Measurements from ENCODE around the gene DDX54.

DDX54 gene

DNA sequence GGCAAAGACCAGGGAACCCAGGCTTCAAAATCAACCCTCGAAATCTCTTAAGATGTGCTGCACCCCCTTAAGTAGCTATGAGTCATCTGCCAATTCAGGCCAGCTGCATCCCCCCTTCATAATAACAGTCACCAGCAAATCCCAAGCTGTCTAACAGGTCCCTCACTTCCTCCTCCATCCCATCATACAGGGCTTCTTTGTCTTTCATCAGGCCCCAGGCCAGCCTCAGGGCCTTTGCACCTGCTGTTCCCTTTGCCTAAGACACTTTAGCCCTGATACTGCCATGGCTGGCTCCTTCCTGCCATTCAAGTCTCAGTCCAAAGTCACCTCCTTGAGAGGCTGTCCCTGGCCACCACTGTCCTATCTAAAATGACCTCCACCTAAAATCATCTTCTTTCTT is 53.7 kb downstream of the DDX54 start:
- H3K27ac ChIP-seq = no peak overlapping the region
- no peak for DNase-seq
- TF ChIP-seq CTCF (IDR thresholded peaks at IDR 0.05) = no peak

GRCh38 chr12:113130457-113131135 is 54.7 kb downstream of the DDX54 start:
- Histone ChIP-seq H3K27me3 (peaks cover 0 to 59% of the 10 kb centered on the region in 2 donors), H3K4me3 (no peak overlapping the region), H3K36me3 (no peaks in the 10 kb centered on the region), H3K27ac (no peak overlapping the region), H3K9me3 (no peaks in the 10 kb centered on the region), H3K4me1 (peaks cover 0 to 4% (median 0%) of the 10 kb centered on the region in 4 donors)
- intact Hi-C loops (cut with DNase I; ENCODE audit: low total_unique reads) = no loop called here
- no peak for DNase-seq
- no peak for TF ChIP-seq CTCF (IDR thresholded peaks at IDR 0.05)

More for the DNA sequence above, 53.7 kb downstream of the DDX54 start:
- peaks cover 0 to 12% (median 0%) of the 10 kb centered on the region in 4 donors for H3K4me1 ChIP-seq
- H3K27me3 ChIP-seq = peaks cover 0 to 69% of the 10 kb centered on the region in 2 donors
- no peak overlapping the region for H3K4me3 ChIP-seq
- H3K9me3 ChIP-seq = no peaks in the 10 kb centered on the region
- intact Hi-C loops (cut with DNase I; ENCODE audit: low total_unique reads) = no loop called here
- no peaks in the 10 kb centered on the region for H3K36me3 ChIP-seq

GRCh38 chr12:113129664-113130456 is 55.4 kb downstream of the DDX54 start:
- Histone ChIP-seq H3K4me1 (no peaks in the 10 kb centered on the region), H3K9me3 (no peaks in the 10 kb centered on the region), H3K36me3 (no peaks in the 10 kb centered on the region), H3K27me3 (peaks cover 0 to 52% of the 10 kb centered on the region in 2 donors), H3K27ac (no peak overlapping the region), H3K4me3 (no peak overlapping the region)
- no peak for TF ChIP-seq CTCF (IDR thresholded peaks at IDR 0.05)
- intact Hi-C loops (cut with DNase I; ENCODE audit: low total_unique reads) = no loop called here
- DNase-seq = no peak

- Histone ChIP-seq H3K4me1 (no peaks in the 10 kb centered on the region), H3K4me3 (no peak overlapping the region), H3K36me3 (no peaks in the 10 kb centered on the region), H3K9me3 (no peaks in the 10 kb centered on the region), H3K27me3 (peaks cover 0 to 44% of the 10 kb centered on the region in 2 donors), H3K27ac (no peak overlapping the region)
- no peak for DNase-seq
- TF ChIP-seq CTCF (IDR thresholded peaks at IDR 0.05) = no peak
- intact Hi-C loops (cut with DNase I; ENCODE audit: low total_unique reads) = no loop called here
Observed at GRCh38 chr12:113128802-113129663, 56.2 kb downstream of the DDX54 start.

DNA sequence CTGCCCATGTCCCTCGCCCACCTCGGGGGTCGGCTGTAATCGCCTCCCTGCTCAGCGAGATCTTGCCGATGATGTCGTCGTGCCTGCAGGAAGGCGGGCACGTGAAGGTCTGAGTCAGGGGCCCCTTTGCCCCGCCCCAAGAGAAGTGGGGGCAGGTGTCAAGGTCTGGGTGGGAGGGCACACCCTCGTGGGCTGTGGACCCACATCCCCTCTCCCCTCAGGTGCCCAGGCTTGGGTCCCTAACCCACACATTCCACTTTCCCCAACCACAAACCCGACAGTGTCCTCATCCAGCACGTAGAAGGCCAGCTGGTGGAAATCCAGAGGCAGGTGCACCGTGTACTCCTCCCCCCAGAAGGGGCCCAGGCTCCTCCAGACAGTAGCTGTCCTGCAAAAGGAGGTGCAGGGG is 57.5 kb downstream of the DDX54 start:
- intact Hi-C loops (cut with DNase I; ENCODE audit: low total_unique reads) = no loop called here

More for the DNA sequence above, 57.5 kb downstream of the DDX54 start:
- no peaks in the 10 kb centered on the region for H3K36me3 ChIP-seq
- no peaks in the 10 kb centered on the region for H3K4me1 ChIP-seq
- H3K4me3 ChIP-seq = no peak overlapping the region
- H3K9me3 ChIP-seq = no peaks in the 10 kb centered on the region
- H3K27me3 ChIP-seq = peaks cover 0 to 31% of the 10 kb centered on the region in 2 donors
- no peak for DNase-seq
- H3K27ac ChIP-seq = no peak overlapping the region
- no peak for TF ChIP-seq CTCF (IDR thresholded peaks at IDR 0.05)
